Lung microvascular endothelial cell (primary cell): ENCODE results near the gene HPS3. TPM values are rescaled to one million over a fixed set of nuclear protein-coding genes. Genes with fewer than 3 reads are reported as not detected.

ENCODE experiments used
- total RNA-seq: library from RNA; depleted of rRNA; stranded (reverse); fragments of >200 nt; gene quantifications from 2 replicates; pipeline ENCODE4 v1.2.1, GENCODE V29; 2014

Gene HPS3
- total RNA-seq, 1 donor from 2014 or later, result 11.1 TPM

Other genes starting within 250 kb of the HPS3 start
- gene GYG1, start 138.1 kb upstream of the HPS3 start, total RNA-seq, result 35.5 and 38.3 TPM in 2 replicates
- gene HLTF, start 43.1 kb upstream of the HPS3 start, total RNA-seq, result 12.6 and 16.5 TPM in 2 replicates
- gene CP, start 92.2 kb downstream of the HPS3 start, total RNA-seq, result under 0.01 and 0.60 TPM in 2 replicates
- 150 and 273 TPM in 2 replicates for gene TM4SF18, start 204.0 kb downstream of the HPS3 start, total RNA-seq
- 1,181 and 1,820 TPM in 2 replicates for gene TM4SF1, start 248.0 kb downstream of the HPS3 start, total RNA-seq